ENCODE results near the gene SRGAP1.

SRGAP1 gene

DNA sequence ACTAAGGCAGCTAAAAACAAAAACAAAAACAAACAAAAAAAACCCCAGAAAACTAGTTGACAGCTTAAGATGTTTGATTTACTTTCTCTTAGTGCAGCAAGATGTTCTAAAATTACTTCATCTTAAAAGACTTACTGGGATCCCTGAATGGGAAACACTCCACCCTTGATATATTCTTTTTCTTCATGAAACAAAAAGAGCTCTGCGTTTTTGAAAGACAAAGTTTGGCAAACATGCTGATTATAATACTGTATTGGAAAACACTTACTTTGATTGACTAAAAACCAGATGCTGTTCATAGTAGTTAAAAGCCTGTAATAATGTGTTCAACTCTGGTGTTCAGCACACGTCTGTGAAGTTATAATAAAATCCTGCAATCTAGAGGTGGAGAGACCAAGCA is 136.8 kb downstream of the SRGAP1 start:
- DNase-seq (ENCODE audit: low read depth) = no peak
- no peak for TF ChIP-seq CTCF (IDR thresholded peaks at IDR 0.05; ENCODE audit: low read depth, low read length, missing control alignments)
- in situ Hi-C loops (cut with HindIII; ENCODE audit: low sequenced_read_pairs) = no loop called here
- no peak overlapping the region for H3K4me3 ChIP-seq (ENCODE audit: low read depth, low read length)

DNA sequence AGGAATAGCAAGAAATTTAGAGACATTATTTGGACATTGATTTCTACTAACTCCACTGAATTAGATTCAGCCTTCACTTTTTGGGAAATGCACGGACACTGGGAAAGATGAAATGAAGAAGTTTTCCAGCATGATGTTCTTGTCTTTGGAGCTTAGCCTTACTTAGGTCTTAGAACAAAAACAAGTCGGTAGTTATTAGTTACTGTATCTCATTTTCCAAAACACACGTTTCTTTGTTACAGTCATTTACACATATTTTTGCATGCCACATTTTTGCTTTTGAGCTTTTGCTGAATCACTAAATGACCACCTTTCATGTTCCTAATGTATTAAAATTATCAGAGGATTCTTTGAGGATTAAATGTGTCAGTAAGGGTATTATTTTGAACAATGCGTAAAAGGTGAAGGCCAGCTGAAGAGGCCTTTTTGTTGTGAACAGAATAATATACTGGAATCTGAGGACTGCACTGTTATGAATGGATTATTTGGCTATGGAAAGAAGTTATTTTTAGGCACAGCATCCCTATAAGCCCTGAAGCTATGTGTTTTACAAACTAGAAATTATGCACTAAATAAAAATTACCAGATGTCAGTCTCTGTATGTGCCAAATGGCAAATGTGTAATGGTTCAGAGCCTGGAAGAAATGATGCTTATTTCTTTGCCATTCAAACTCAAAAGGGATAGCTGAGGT is 138.2 kb downstream of the SRGAP1 start:
- in situ Hi-C loops (cut with HindIII; ENCODE audit: low sequenced_read_pairs) = no loop called here
- DNase-seq (ENCODE audit: low read depth) = no peak
- H3K4me3 ChIP-seq (ENCODE audit: low read depth, low read length) = no peak overlapping the region
- no peak for TF ChIP-seq CTCF (IDR thresholded peaks at IDR 0.05; ENCODE audit: low read depth, low read length, missing control alignments)

- in situ Hi-C loops (cut with HindIII; ENCODE audit: low sequenced_read_pairs) = no loop called here
- no peak overlapping the region for H3K4me3 ChIP-seq (ENCODE audit: low read depth, low read length)
- TF ChIP-seq CTCF (IDR thresholded peaks at IDR 0.05; ENCODE audit: low read depth, low read length, missing control alignments) = no peak
- DNase-seq (ENCODE audit: low read depth) = no peak
Observed at GRCh38 chr12:63985456-63985855, 141.0 kb downstream of the SRGAP1 start.

DNA sequence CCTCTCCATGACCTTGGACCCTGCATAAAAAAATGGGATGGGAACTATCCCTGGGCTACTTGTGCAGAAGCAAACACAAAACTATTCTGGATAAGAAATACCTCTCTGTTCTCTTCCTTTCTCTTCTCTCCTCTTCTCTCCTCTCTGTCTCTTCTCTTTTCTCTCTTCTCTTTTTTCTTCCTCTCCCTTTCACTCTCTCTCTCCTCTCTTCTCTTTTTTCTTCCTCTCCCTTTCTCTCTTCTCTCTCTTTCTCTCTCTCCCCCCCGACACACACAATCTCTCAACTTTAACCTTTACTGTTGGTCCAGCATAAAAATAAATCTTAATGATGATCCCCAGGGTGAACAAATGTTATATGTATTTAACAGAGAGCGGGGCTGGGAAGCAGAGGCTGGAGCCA is 141.4 kb downstream of the SRGAP1 start:
- TF ChIP-seq CTCF (IDR thresholded peaks at IDR 0.05; ENCODE audit: low read depth, low read length, missing control alignments) = no peak
- in situ Hi-C loops (cut with HindIII; ENCODE audit: low sequenced_read_pairs) = no loop called here
- no peak overlapping the region for H3K4me3 ChIP-seq (ENCODE audit: low read depth, low read length)
- no peak for DNase-seq (ENCODE audit: low read depth)

DNA sequence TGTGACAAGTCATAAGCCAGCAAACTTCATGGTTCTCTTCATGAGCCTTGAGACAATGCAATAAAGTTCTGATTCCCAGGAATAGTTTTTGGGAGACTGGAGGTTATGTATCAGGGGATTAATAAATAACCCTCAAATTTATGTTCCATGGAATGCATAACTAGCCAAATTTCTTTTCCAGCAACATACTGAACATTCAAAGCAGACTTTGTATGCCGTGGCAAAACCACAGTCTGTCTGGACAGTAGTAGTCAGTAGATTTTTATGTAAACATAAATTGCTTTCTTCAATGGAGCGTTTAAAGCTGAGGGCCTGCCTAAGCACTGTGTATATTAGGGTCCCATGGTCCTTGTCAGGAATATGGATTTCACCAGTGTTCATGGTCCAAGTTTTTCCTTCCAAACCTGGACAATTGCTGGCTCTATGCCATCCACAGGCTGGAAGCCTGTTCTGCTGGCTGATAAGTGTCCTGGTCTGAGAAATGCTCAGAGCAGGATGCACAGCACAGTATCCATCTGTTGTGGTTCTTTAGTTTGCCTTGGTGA is 144.9 kb downstream of the SRGAP1 start:
- TF ChIP-seq CTCF (IDR thresholded peaks at IDR 0.05; ENCODE audit: low read depth, low read length, missing control alignments) = no peak
- H3K4me3 ChIP-seq (ENCODE audit: low read depth, low read length) = no peak overlapping the region
- peak; percentile 49 for DNase-seq (ENCODE audit: low read depth)
- in situ Hi-C loops (cut with HindIII; ENCODE audit: low sequenced_read_pairs) = no loop called here

- no peak overlapping the region for H3K4me3 ChIP-seq (ENCODE audit: low read depth, low read length)
- TF ChIP-seq CTCF (IDR thresholded peaks at IDR 0.05; ENCODE audit: low read depth, low read length, missing control alignments) = no peak
- no peak for DNase-seq (ENCODE audit: low read depth)
- in situ Hi-C loops (cut with HindIII; ENCODE audit: low sequenced_read_pairs) = no loop called here
Observed at GRCh38 chr12:63990828-63991547, 146.5 kb downstream of the SRGAP1 start.

All from astrocyte of the cerebellum (primary cell).